Measurements from ENCODE around the gene AKR7A2.
"Not testable (repeated sequence)": the region's sequence is repeated elsewhere in the genome, so short reads cannot be mapped to it uniquely, and the experiment has no call there.

The AKR7A2 gene

DNA sequence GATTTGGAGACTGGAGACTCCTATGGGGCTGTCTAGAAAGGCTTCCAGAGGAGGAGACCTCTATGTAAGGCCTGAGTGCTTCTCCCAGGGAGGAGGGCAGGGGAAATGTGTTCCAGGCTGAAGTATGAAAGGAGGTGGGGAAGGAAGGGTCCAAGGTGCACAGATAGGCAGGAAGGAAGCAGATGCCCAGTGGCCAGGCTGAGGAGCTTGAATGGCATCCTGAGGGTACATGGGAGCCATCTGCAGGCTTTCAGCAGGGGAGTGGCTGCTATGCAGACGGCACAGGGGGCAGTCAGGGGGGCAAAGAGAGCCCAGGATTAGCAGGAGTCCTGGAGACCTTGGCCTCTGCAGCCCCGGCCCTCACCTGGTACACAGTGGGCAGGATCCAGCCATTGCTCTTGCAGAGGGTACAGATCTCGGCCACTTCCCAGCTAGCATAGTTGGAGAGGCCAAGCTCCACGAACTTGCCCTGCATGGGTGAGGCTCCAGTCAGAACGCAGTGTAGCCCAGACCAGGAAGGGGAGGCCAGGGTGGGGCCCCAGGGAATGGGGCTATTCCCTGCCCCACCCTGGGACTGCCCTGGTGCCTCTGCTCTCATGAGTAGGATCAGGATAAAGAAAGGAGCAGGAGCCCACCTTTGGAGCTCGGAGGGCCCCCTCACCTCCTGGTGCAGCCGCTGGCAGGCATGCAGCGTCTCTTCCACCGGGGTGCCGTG, 4.0 kb downstream of the AKR7A2 start:
- H3K4me3 ChIP-seq (ENCODE audit: low read depth, low read length), result no peak overlapping the region
- DNase-seq (ENCODE audit: low read depth), result no peak
- TF ChIP-seq, protein P1, sequence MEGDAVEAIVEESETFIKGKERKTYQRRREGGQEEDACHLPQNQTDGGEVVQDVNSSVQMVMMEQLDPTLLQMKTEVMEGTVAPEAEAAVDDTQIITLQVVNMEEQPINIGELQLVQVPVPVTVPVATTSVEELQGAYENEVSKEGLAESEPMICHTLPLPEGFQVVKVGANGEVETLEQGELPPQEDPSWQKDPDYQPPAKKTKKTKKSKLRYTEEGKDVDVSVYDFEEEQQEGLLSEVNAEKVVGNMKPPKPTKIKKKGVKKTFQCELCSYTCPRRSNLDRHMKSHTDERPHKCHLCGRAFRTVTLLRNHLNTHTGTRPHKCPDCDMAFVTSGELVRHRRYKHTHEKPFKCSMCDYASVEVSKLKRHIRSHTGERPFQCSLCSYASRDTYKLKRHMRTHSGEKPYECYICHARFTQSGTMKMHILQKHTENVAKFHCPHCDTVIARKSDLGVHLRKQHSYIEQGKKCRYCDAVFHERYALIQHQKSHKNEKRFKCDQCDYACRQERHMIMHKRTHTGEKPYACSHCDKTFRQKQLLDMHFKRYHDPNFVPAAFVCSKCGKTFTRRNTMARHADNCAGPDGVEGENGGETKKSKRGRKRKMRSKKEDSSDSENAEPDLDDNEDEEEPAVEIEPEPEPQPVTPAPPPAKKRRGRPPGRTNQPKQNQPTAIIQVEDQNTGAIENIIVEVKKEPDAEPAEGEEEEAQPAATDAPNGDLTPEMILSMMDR (IDR thresholded peaks at IDR 0.05; ENCODE audit: low read depth, low read length, missing control alignments), result no peak

DNA sequence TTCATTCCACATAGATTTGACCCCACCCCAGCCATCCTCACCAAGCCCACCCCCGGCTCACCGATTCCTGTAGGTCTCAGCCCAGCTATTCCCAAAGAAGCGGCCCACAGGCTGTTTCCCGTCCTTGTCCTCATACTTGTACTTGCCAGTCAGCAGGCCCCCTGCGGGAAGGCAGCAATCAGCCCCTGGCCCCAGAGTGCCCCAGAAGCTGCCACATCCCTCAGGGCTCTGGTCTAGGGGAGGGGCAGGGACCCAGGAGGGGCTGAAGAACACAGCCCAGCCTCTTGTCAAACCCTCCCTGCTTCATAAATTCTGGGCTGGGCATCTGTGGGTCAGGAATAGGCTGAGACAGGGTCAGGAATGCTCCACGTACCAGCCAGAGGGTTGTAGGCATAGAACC, 5.0 kb downstream of the AKR7A2 start:
- no peak overlapping the region for H3K4me3 ChIP-seq (ENCODE audit: low read depth, low read length)
- TF ChIP-seq, protein P1 (IDR thresholded peaks at IDR 0.05; ENCODE audit: low read depth, low read length, missing control alignments), result no peak
- DNase-seq (ENCODE audit: low read depth), result no peak

DNA sequence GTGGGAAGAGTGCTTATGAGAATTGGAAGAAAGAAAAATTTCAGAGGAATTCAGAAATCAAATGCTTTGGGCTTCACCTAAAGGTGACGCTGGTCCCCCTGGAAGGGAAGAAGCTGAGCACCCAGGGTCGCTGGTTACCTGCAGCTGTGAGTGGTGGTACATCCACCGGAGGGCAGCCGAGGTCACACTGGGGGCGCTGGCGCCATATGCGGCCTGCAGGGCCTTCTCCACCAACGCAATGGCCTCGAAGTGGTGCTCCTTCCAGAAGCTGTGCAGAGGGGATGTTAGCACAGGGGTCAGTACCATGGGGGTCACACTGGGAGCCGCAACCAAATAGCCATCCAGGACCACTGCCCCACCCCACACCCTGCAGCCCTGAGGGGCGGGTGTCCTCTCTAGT, 6.1 kb downstream of the AKR7A2 start:
- TF ChIP-seq, protein P1 (IDR thresholded peaks at IDR 0.05; ENCODE audit: low read depth, low read length, missing control alignments), result no peak
- no peak for DNase-seq (ENCODE audit: low read depth)
- no peak overlapping the region for H3K4me3 ChIP-seq (ENCODE audit: low read depth, low read length)

DNA sequence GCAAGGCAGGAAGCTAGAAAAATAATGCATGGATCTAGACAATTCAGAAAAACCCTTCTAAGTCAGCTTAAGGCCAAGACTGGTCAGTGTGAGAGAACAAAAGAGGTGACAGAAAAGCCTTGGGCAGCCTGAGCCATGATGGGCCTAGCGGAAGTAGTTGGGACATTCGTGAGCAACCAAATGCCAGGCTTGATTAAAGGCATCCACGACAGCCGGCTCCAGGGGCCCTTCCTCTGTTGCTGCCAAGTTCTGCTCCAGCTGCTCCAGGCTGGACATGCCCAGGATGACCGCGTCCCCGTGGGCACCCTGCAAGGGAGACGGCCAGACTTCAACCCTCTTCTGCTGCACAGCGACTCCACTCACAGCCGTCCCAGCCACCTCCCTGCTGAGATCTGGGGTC, 7.9 kb downstream of the AKR7A2 start:
- H3K4me3 ChIP-seq (ENCODE audit: low read depth, low read length); DNase-seq (ENCODE audit: low read depth): not testable (repeated sequence)

DNA sequence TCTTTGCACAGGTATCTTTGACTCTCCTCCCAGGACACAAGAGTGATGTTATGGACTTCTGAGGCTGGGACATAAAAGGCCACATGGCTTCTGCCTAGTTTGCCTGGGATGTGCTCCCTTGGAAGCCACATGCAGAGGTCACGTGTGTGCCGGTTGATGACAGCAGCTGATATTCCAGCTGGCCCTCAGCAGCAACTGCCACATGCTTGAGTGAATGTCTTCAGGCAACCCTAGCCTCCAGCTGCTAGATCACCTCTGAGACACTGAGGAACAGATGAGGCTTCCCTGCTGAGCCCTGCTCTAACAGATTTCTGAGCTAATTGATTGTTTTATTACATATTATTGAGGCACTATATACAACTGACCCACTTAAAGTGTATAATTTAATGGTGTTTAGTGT, 11.7 kb downstream of the AKR7A2 start:
- TF ChIP-seq, protein P1 (IDR thresholded peaks at IDR 0.05; ENCODE audit: low read depth, low read length, missing control alignments), result no peak
- no peak overlapping the region for H3K4me3 ChIP-seq (ENCODE audit: low read depth, low read length)
- DNase-seq (ENCODE audit: low read depth), result no peak

DNA sequence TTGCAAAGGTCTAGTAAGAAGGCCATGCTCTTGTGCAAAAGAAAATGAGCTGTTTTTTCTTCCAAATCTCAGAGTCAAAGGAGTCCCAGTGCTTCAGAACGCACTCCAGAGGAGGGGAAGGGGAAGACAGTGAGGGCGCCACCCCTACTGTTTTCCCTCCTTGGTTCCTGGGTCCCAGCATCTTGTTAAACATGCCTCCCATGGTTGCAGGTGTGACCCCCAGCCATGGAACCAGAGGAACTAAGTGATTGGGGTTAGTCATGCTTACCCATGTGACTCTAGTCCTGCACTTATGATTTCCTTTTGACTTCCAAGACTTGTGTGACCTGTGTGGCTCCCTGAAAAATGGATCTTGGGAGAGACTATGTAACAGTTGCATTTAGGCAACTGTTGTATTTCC, 17.3 kb downstream of the AKR7A2 start:
- DNase-seq (ENCODE audit: low read depth), result no peak
- no peak overlapping the region for H3K4me3 ChIP-seq (ENCODE audit: low read depth, low read length)
- TF ChIP-seq, protein P1 (IDR thresholded peaks at IDR 0.05; ENCODE audit: low read depth, low read length, missing control alignments), result no peak

DNA sequence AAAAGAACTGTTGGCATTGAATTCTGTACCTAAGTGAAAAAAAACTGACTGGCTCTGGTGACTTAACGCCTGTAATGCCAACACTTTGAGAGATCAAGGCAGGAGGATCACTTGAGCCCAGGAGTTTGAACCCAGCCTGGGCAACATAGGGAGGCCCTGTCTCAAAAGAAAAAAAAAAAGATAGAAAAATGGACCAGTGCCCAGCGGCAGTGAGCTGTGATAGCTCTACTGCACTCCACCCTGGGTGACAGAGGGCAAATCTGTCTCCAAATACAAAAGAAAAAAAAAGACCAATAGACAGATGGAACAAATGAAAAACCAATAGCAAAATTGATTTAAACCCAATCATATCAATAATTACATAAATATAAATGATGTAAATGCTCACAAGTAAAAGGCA, 22.7 kb downstream of the AKR7A2 start:
- DNase-seq (ENCODE audit: low read depth), result no peak
- TF ChIP-seq, protein P1 (IDR thresholded peaks at IDR 0.05; ENCODE audit: low read depth, low read length, missing control alignments), result no peak
- no peak overlapping the region for H3K4me3 ChIP-seq (ENCODE audit: low read depth, low read length)

DNA sequence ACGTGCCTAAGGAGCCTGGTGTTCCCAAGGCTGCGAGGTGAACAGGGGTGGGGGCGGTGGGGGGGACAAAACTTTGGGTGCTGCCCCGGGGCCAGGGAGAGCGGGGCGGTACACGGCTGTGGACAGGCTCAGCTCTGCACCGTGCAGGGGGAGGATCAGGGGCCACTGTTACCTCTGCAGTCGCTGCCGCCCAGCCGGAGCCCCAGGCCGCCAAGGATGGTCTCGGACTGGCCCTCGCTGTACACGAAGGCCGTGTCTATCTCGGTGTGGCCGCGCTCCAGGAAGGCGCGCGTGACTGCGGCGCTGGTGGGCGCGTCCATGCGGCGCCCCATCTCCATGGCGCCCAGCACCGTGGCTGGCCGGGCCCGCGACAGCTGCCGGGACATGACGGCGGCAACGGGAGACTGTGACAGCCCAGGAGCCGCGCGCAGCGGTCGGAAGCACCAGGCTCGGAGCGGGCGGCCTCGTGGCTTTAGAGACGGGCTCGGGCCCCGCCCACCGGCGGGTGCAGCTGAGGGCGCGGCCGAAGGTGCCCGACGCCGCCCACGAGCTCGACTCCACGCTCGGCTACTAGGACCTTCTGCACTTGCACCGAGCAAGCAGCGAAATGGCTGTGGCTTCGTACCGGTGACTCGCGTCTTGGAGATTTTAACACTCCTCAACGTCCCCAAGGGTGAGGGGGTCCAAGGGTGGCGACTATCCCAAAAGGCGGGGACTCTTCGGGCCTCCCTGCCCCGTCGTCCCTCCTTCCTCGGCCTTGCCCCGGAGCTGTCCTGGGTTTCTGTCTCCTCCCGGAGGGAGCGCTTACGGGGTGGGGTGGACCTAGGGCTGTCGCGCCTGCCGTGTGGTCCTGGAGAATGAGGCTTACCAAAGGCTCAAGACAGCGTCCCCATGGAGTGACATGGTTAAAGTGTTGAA, 23.4 kb downstream of the AKR7A2 start, which contains the start of gene AKR7A3:
TSS of gene AKR7A3 (minus strand) at position 447 of the 918 bp plus-strand sequence. CDS start at position 386, 61 bp downstream.
- not testable (repeated sequence) for H3K4me3 ChIP-seq (ENCODE audit: low read depth, low read length); DNase-seq (ENCODE audit: low read depth)
